Measurements from ENCODE around the gene IFNL3.

Gene IFNL3

GRCh38 chr19:39208175-39208795, 36.5 kb downstream of the IFNL3 start:
- H3K27me3 ChIP-seq (ENCODE audit: control insufficient read depth, insufficient read depth, low read length): peaks cover 7% of the 10 kb centered on the region
- no peaks in the 10 kb centered on the region for H3K9me3 ChIP-seq (ENCODE audit: control insufficient read depth, insufficient read depth, low read length)
- H3K4me1 ChIP-seq (ENCODE audit: control insufficient read depth, insufficient read depth, low read length): no peaks in the 10 kb centered on the region
- no peak overlapping the region for H3K4me3 ChIP-seq (ENCODE audit: low read depth, low read length)
- no peaks in the 10 kb centered on the region for H3K36me3 ChIP-seq (ENCODE audit: control insufficient read depth, insufficient read depth, low read length)
- no peak overlapping the region for H3K9ac ChIP-seq (ENCODE audit: low read depth, low read length)

GRCh38 chr19:39207293-39207836, 37.4 kb downstream of the IFNL3 start:
- Histone ChIP-seq H3K27me3 (ENCODE audit: control insufficient read depth, insufficient read depth, low read length) (peaks cover 15% of the 10 kb centered on the region), H3K4me3 (ENCODE audit: low read depth, low read length) (no peak overlapping the region), H3K9ac (ENCODE audit: low read depth, low read length) (no peak overlapping the region), H3K9me3 (ENCODE audit: control insufficient read depth, insufficient read depth, low read length) (no peaks in the 10 kb centered on the region), H3K36me3 (ENCODE audit: control insufficient read depth, insufficient read depth, low read length) (no peaks in the 10 kb centered on the region), H3K4me1 (ENCODE audit: control insufficient read depth, insufficient read depth, low read length) (no peaks in the 10 kb centered on the region)

GRCh38 chr19:39206122-39206521, 38.7 kb downstream of the IFNL3 start:
- Histone ChIP-seq H3K9me3 (ENCODE audit: control insufficient read depth, insufficient read depth, low read length) (no peaks in the 10 kb centered on the region), H3K27me3 (ENCODE audit: control insufficient read depth, insufficient read depth, low read length) (peaks cover 15% of the 10 kb centered on the region), H3K9ac (ENCODE audit: low read depth, low read length) (no peak overlapping the region)

GRCh38 chr19:39205449-39205764, 39.4 kb downstream of the IFNL3 start:
- H3K36me3 ChIP-seq (ENCODE audit: control insufficient read depth, insufficient read depth, low read length): no peaks in the 10 kb centered on the region
- H3K4me3 ChIP-seq (ENCODE audit: low read depth, low read length): no peak overlapping the region
- H3K4me1 ChIP-seq (ENCODE audit: control insufficient read depth, insufficient read depth, low read length): peaks cover 2% of the 10 kb centered on the region
- H3K27me3 ChIP-seq (ENCODE audit: control insufficient read depth, insufficient read depth, low read length): peaks cover 15% of the 10 kb centered on the region
- no peaks in the 10 kb centered on the region for H3K9me3 ChIP-seq (ENCODE audit: control insufficient read depth, insufficient read depth, low read length)
- H3K9ac ChIP-seq (ENCODE audit: low read depth, low read length): no peak overlapping the region

More at GRCh38 chr19:39206122-39206521, 38.7 kb downstream of the IFNL3 start:
- peaks cover 2% of the 10 kb centered on the region for H3K4me1 ChIP-seq (ENCODE audit: control insufficient read depth, insufficient read depth, low read length)
- no peaks in the 10 kb centered on the region for H3K36me3 ChIP-seq (ENCODE audit: control insufficient read depth, insufficient read depth, low read length)
- H3K4me3 ChIP-seq (ENCODE audit: low read depth, low read length): no peak overlapping the region

GRCh38 chr19:39203372-39204341, 41.1 kb downstream of the IFNL3 start, which contains the start of gene SYCN:
Gene SYCN (minus strand): TSS chr19:39204263. CDS start chr19:39204254, 9 bp downstream.
- Histone ChIP-seq H3K36me3 (ENCODE audit: control insufficient read depth, insufficient read depth, low read length) (no peaks in the 10 kb centered on the region), H3K9ac (ENCODE audit: low read depth, low read length) (no peak within 1 kb of the TSS), H3K4me3 (ENCODE audit: low read depth, low read length) (peak within 1 kb of the TSS; percentile 35), H3K9me3 (ENCODE audit: control insufficient read depth, insufficient read depth, low read length) (no peaks in the 10 kb centered on the region), H3K27me3 (ENCODE audit: control insufficient read depth, insufficient read depth, low read length) (peaks cover 15% of the 10 kb centered on the region), H3K4me1 (ENCODE audit: control insufficient read depth, insufficient read depth, low read length) (peaks cover 2% of the 10 kb centered on the region)

- H3K36me3 ChIP-seq (ENCODE audit: control insufficient read depth, insufficient read depth, low read length): no peaks in the 10 kb centered on the region
- no peak overlapping the region for H3K9ac ChIP-seq (ENCODE audit: low read depth, low read length)
- H3K9me3 ChIP-seq (ENCODE audit: control insufficient read depth, insufficient read depth, low read length): no peaks in the 10 kb centered on the region
- peaks cover 2% of the 10 kb centered on the region for H3K4me1 ChIP-seq (ENCODE audit: control insufficient read depth, insufficient read depth, low read length)
- H3K27me3 ChIP-seq (ENCODE audit: control insufficient read depth, insufficient read depth, low read length): peaks cover 18% of the 10 kb centered on the region
- no peak overlapping the region for H3K4me3 ChIP-seq (ENCODE audit: low read depth, low read length)
Measured at GRCh38 chr19:39202998-39203355, 41.8 kb downstream of the IFNL3 start.

GRCh38 chr19:39200803-39201115, 44.0 kb downstream of the IFNL3 start:
- H3K27me3 ChIP-seq (ENCODE audit: control insufficient read depth, insufficient read depth, low read length): peaks cover 31% of the 10 kb centered on the region
- no peaks in the 10 kb centered on the region for H3K9me3 ChIP-seq (ENCODE audit: control insufficient read depth, insufficient read depth, low read length)
- H3K9ac ChIP-seq (ENCODE audit: low read depth, low read length): no peak overlapping the region
- no peaks in the 10 kb centered on the region for H3K36me3 ChIP-seq (ENCODE audit: control insufficient read depth, insufficient read depth, low read length)
- no peak overlapping the region for H3K4me3 ChIP-seq (ENCODE audit: low read depth, low read length)
- peaks cover 6% of the 10 kb centered on the region for H3K4me1 ChIP-seq (ENCODE audit: control insufficient read depth, insufficient read depth, low read length)

GRCh38 chr19:39200066-39200802, 44.6 kb downstream of the IFNL3 start:
- H3K27me3 ChIP-seq (ENCODE audit: control insufficient read depth, insufficient read depth, low read length): peaks cover 31% of the 10 kb centered on the region

GRCh38 chr19:39199025-39199424, 45.8 kb downstream of the IFNL3 start:
- no peak overlapping the region for H3K9ac ChIP-seq (ENCODE audit: low read depth, low read length)
- H3K36me3 ChIP-seq (ENCODE audit: control insufficient read depth, insufficient read depth, low read length): no peaks in the 10 kb centered on the region
- peaks cover 25% of the 10 kb centered on the region for H3K27me3 ChIP-seq (ENCODE audit: control insufficient read depth, insufficient read depth, low read length)
- H3K4me1 ChIP-seq (ENCODE audit: control insufficient read depth, insufficient read depth, low read length): peaks cover 6% of the 10 kb centered on the region
- no peak overlapping the region for H3K4me3 ChIP-seq (ENCODE audit: low read depth, low read length)
- H3K9me3 ChIP-seq (ENCODE audit: control insufficient read depth, insufficient read depth, low read length): no peaks in the 10 kb centered on the region

More at GRCh38 chr19:39200066-39200802, 44.6 kb downstream of the IFNL3 start:
- H3K9ac ChIP-seq (ENCODE audit: low read depth, low read length): no peak overlapping the region
- H3K4me3 ChIP-seq (ENCODE audit: low read depth, low read length): no peak overlapping the region
- H3K36me3 ChIP-seq (ENCODE audit: control insufficient read depth, insufficient read depth, low read length): no peaks in the 10 kb centered on the region
- no peaks in the 10 kb centered on the region for H3K9me3 ChIP-seq (ENCODE audit: control insufficient read depth, insufficient read depth, low read length)
- H3K4me1 ChIP-seq (ENCODE audit: control insufficient read depth, insufficient read depth, low read length): peaks cover 6% of the 10 kb centered on the region

GRCh38 chr19:39197808-39198207, 47.0 kb downstream of the IFNL3 start:
- Histone ChIP-seq H3K9me3 (ENCODE audit: control insufficient read depth, insufficient read depth, low read length) (no peaks in the 10 kb centered on the region), H3K4me1 (ENCODE audit: control insufficient read depth, insufficient read depth, low read length) (peaks cover 6% of the 10 kb centered on the region), H3K4me3 (ENCODE audit: low read depth, low read length) (no peak overlapping the region), H3K9ac (ENCODE audit: low read depth, low read length) (no peak overlapping the region), H3K27me3 (ENCODE audit: control insufficient read depth, insufficient read depth, low read length) (peaks cover 19% of the 10 kb centered on the region), H3K36me3 (ENCODE audit: control insufficient read depth, insufficient read depth, low read length) (no peaks in the 10 kb centered on the region)

- Histone ChIP-seq H3K9me3 (ENCODE audit: control insufficient read depth, insufficient read depth, low read length) (no peaks in the 10 kb centered on the region), H3K4me3 (ENCODE audit: low read depth, low read length) (peak within 1 kb of the TSS; percentile 54), H3K9ac (ENCODE audit: low read depth, low read length) (no peak within 1 kb of the TSS), H3K36me3 (ENCODE audit: control insufficient read depth, insufficient read depth, low read length) (no peaks in the 10 kb centered on the region), H3K27me3 (ENCODE audit: control insufficient read depth, insufficient read depth, low read length) (peaks cover 16% of the 10 kb centered on the region), H3K4me1 (ENCODE audit: control insufficient read depth, insufficient read depth, low read length) (peaks cover 6% of the 10 kb centered on the region)
Measured at GRCh38 chr19:39196860-39197562, 47.8 kb downstream of the IFNL3 start, which contains the start of gene NCCRP1. Gene NCCRP1 (plus strand): TSS chr19:39196964. CDS start chr19:39196983, 19 bp downstream.

All from iPS-15b (cell line).